ENCODE data around the gene MYO3B. TPM values are rescaled to one million over a fixed set of nuclear protein-coding genes. Genes with fewer than 3 reads are reported as not detected.

MYO3B gene
- total and polyA plus RNA-seq, 2 of the 8 experiments (the other 6 are each of a cell fraction or from before 2014, with no cell fraction given): 0.17 to 0.19 TPM

GRCh38 chr2:170420961-170421687, 243.2 kb downstream of the MYO3B start:
- ChIA-PET CTCF (ENCODE audit: partially characterized antibody) (interaction anchor here (0.7 to 1.3 kb wide), 3 partner anchors 11 to 394 kb away, joined by 3 to 10 read pairs (median 3); no protein-coding TSS in a partner anchor), POLR2A (ENCODE audit: partially characterized antibody) (no interaction called here)
- H3K18ac ChIP-seq (ENCODE audit: extremely low read depth, low read length): no peak overlapping the region

More at GRCh38 chr2:170420961-170421687, 243.2 kb downstream of the MYO3B start:
- no peak overlapping the region for H4K5ac ChIP-seq (ENCODE audit: insufficient read length, low read depth, low read length)
- H3K23ac ChIP-seq (ENCODE audit: insufficient read length): no peak overlapping the region
- no peak overlapping the region for H2BK20ac ChIP-seq (ENCODE audit: low read length)
- 88% methylated on average over 11 of the region's 11 CpGs; no CpG with 5 or more reads in 1 of the 2 experiments for WGBS, 2 experiments (ENCODE audit: extremely low coverage in 1 of 2, insufficient coverage in 1 of 2, insufficient read length in 1 of 2, insufficient replicate concordance in 2 of 2, low coverage in 1 of 2, low lambda C conversion rate in 2 of 2, missing lambda C conversion rate in 1 of 2)
- H3K36me3 ChIP-seq (ENCODE audit: control insufficient read depth in 2 of 4, insufficient read depth in 4 of 4, low read length in 3 of 4): no peaks in the 10 kb centered on the region
- no peak overlapping the region for H3K27ac ChIP-seq (ENCODE audit: low read depth, low read length)
- H3K9ac ChIP-seq (replicated peaks in 1 of 4; ENCODE audit: extremely low read depth in 1 of 4, low read depth in 3 of 4, low read length in 3 of 4): no peak overlapping the region
- no peak overlapping the region for H2BK5ac ChIP-seq (ENCODE audit: low read depth, low read length)
- no peak overlapping the region for H2AK5ac ChIP-seq (ENCODE audit: low read depth, low read length)
- no peak overlapping the region for H3K4me2 ChIP-seq (ENCODE audit: insufficient read depth in 1 of 2, low read depth in 2 of 2, low read length in 2 of 2)
- FAIRE-seq (no peak), DNase-seq (ENCODE audit: low read depth in 1 of 2, low spot score in 2 of 2) (no peak)
- no peaks in the 10 kb centered on the region for H3K79me1 ChIP-seq (ENCODE audit: low read depth, low read length)
- no peaks in the 10 kb centered on the region; a peak in 1 of 7 replicates for H3K27me3 ChIP-seq (replicated peaks in 1 of 4; ENCODE audit: control insufficient read depth in 3 of 4, extremely low read depth in 1 of 4, insufficient read depth in 3 of 4, low read length in 3 of 4)
- no peak overlapping the region for H4K8ac ChIP-seq (ENCODE audit: extremely low read depth, insufficient read depth, low read length)
- no peak overlapping the region for H2BK15ac ChIP-seq (ENCODE audit: low read length)
- H3K4me1 ChIP-seq (replicated peaks in 1 of 4; ENCODE audit: control insufficient read depth in 3 of 4, insufficient read depth in 4 of 4, low read length in 3 of 4): no peaks in the 10 kb centered on the region
- no peak overlapping the region for H3K14ac ChIP-seq (ENCODE audit: insufficient read length)
- H3K4ac ChIP-seq (replicated peaks; ENCODE audit: insufficient read length, low read depth, low read length): no peak overlapping the region
- H3K56ac ChIP-seq (replicated peaks; ENCODE audit: insufficient read length, low read depth, low read length): no peak overlapping the region
- H2AFZ ChIP-seq (ENCODE audit: low read length): no peak overlapping the region
- TF ChIP-seq POLR2A (IDR thresholded peaks at IDR 0.05; ENCODE audit: control extremely low read depth in 1 of 2, low read depth in 2 of 2, low read length in 2 of 2) (no peak), RAD21 (IDR thresholded peaks at IDR 0.05 in 1 of 2, conservative IDR thresholded peaks at IDR 0.05 in 1 of 2; ENCODE audit: low read depth in 2 of 2, low read length in 2 of 2) (no peak), ASH2L (IDR thresholded peaks at IDR 0.05; ENCODE audit: low read length) (no peak), YY1 (IDR thresholded peaks at IDR 0.05; ENCODE audit: low read depth, low read length) (no peak)
- no peaks in the 10 kb centered on the region for H3K79me2 ChIP-seq (ENCODE audit: control insufficient read depth in 1 of 2, insufficient read depth in 2 of 2, low read length in 2 of 2)
- H3K4me3 ChIP-seq (ENCODE audit: extremely low read depth in 1 of 4, insufficient read depth in 2 of 4, low read depth in 3 of 4, low read length in 4 of 4): no peak overlapping the region
- H3K23me2 ChIP-seq (ENCODE audit: low read depth, low read length): no peaks in the 10 kb centered on the region
- no peak overlapping the region for H4K91ac ChIP-seq (replicated peaks; ENCODE audit: insufficient read length, low read length)
- H4K20me1 ChIP-seq (replicated peaks in 1 of 2; ENCODE audit: control insufficient read depth in 1 of 2, insufficient read depth in 2 of 2, low read length in 2 of 2): no peaks in the 10 kb centered on the region
- H2BK12ac ChIP-seq (ENCODE audit: low read depth, low read length): no peak overlapping the region
- no peaks in the 10 kb centered on the region for H3K9me3 ChIP-seq (ENCODE audit: insufficient read depth in 2 of 2, low read depth in 1 of 2, low read length in 1 of 2)
- no peak overlapping the region for H2BK120ac ChIP-seq (replicated peaks; ENCODE audit: low read depth, low read length)
